WERI-Rb-1 (cell line): ENCODE results near the gene PLCXD1.
A peak's percentile ranks its signal among the peaks of the same experiment; 100 is the strongest.

Source experiments
- DNase-seq: peaks from one replicate; pipeline ENCODE4 v3.0.0-alpha.2; 2020
- H3K27ac ChIP-seq: fragments of 250-450 bp; sonication (Bioruptor Pico); 2 replicates; pipeline ENCODE4 v1.5.1; 2020; ENCODE audit warnings: mild to moderate bottlenecking, moderate library complexity
- H3K27me3 ChIP-seq: fragments of 250-450 bp; sonication (Bioruptor Pico); 2 replicates; pipeline ENCODE4 v1.5.1; 2021; ENCODE audit warnings: mild to moderate bottlenecking, low read depth, moderate library complexity; ENCODE audit not compliant: insufficient read depth, severe bottlenecking
- H3K36me3 ChIP-seq: fragments of 250-450 bp; sonication (Bioruptor Pico); 2 replicates; pipeline ENCODE4 v1.5.1; 2020; ENCODE audit warnings: mild to moderate bottlenecking, moderate library complexity
- H3K4me3 ChIP-seq: 2 replicates; pipeline ENCODE4 v1.5.1; 2011; ENCODE audit warnings: low read depth, mild to moderate bottlenecking, control low read depth, low read length
- H3K9me3 ChIP-seq: fragments of 250-450 bp; sonication (Bioruptor Pico); 2 replicates; pipeline ENCODE4 v1.5.1; 2021; ENCODE audit warnings: mild to moderate bottlenecking, moderate library complexity; ENCODE audit not compliant: severe bottlenecking
- TF ChIP-seq, protein P1 (sequence below): IDR thresholded peaks from 2 replicates; pipeline ENCODE4 v1.5.1; 2011; ENCODE audit warnings: low read depth, mild to moderate bottlenecking, control low read depth, inconsistent platforms, low read length

The PLCXD1 gene

DNA sequence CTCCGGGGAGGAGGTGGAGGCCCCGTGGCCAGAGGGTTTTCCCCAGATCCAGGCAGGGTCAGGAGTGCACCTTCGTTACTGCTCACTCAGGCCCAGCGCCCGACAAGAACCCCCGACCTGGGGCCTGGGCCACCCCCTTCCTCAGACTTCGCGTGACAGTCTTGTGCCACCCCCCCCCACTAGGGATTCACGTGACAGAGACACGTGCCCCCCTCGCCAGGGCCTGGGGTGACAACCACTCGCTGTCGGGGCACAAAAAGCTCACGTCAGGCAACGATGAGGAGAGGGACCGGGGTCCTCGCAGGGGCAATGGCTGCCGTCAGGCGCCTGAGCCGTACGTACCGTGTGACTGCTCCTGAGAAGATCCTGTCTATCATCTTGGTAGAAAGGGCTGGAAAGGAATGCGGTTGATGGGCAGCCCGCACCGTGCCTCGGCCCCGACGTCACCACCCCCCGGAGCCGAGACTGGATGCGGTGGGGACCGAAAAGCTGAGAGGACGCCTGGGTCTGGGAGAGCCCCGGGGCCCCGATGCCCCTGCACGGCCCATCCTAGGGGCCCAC, 60.4 kb downstream of the PLCXD1 start:
- H3K9me3 ChIP-seq: peaks cover 7% of the 10 kb centered on the region

DNA sequence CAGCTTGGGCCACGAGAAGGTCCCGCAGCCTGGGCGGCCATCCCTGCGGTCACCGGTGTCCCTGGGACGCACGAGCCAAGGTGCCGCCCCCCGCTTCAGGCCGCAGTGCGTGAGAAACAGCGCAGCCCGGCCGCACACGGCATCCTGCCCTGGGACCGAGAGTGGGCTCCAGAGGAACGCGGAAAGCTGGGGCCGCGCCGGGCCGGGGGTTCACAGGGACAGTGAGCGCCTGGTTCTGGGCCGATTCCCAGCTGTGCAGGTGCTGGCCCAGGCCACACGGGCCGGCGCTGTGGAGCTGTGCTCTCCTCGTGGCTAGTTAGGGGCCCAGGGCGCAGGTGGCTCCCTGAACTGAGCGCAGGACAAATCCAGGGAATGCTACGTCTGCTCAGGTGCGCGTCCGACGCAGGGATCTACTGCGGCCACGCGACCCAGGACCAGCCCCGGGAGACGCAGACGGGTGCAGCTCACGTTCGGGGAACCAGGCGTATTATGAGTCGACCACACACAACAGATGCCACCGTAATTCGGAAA, 63.3 kb downstream of the PLCXD1 start:
- Histone ChIP-seq H3K4me3 (no peak overlapping the region), H3K36me3 (peaks cover 10% of the 10 kb centered on the region), H3K27ac (no peak overlapping the region), H3K27me3 (no peaks in the 10 kb centered on the region), H3K9me3 (peaks cover 7% of the 10 kb centered on the region)
- peak; percentile 3 for DNase-seq
- TF ChIP-seq, protein P1, sequence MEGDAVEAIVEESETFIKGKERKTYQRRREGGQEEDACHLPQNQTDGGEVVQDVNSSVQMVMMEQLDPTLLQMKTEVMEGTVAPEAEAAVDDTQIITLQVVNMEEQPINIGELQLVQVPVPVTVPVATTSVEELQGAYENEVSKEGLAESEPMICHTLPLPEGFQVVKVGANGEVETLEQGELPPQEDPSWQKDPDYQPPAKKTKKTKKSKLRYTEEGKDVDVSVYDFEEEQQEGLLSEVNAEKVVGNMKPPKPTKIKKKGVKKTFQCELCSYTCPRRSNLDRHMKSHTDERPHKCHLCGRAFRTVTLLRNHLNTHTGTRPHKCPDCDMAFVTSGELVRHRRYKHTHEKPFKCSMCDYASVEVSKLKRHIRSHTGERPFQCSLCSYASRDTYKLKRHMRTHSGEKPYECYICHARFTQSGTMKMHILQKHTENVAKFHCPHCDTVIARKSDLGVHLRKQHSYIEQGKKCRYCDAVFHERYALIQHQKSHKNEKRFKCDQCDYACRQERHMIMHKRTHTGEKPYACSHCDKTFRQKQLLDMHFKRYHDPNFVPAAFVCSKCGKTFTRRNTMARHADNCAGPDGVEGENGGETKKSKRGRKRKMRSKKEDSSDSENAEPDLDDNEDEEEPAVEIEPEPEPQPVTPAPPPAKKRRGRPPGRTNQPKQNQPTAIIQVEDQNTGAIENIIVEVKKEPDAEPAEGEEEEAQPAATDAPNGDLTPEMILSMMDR: no peak

More for the DNA sequence above, 60.4 kb downstream of the PLCXD1 start:
- Histone ChIP-seq H3K27ac (no peak overlapping the region), H3K27me3 (no peaks in the 10 kb centered on the region), H3K4me3 (no peak overlapping the region), H3K36me3 (peaks cover 28% of the 10 kb centered on the region)
- TF ChIP-seq, protein P1: no peak
- peak; percentile 6 for DNase-seq

DNA sequence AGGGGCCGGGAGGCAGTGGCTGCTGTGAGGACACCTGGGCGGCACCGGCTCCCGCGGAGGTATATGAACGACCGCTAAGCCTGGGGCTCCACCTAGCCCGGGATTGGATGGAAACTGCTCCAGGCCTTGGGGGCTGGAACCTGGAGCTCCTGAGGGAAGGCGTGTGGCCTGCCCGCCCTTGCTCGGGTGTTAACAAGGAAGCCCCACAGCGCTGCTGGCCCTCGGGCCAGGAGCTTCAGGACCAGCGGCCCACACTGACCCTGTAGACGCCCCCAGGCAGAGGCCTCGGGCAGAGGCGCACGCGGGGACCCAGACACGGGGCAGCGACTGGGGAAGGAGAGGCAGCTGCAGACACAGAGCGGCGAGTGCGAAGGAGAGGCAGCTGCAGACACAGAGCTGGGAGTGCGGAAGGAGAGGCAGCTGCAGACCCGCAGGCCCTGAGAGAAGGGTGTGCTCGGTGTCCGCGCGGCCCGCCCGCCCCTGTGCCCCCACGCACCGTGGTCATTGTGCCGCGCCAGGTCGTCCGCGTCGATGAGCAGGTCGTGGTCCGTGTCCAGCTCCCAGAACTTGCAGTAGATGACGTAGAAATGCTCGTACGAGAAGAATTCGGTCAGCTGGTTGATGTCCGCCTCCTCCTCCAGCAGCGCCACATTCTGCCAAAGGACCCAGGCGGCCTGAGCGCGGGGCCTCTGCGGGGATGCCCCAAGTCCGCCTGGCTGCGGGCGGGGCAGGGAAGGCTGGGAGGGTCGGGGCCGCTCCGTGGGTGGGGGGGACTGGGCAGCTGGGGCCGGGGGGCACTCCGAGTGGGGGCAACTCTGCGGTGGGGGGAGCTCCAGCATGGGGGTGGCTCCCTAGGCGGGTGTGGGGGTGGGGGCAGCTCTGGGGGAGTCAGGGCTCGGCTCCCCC, 64.1 kb downstream of the PLCXD1 start:
- Histone ChIP-seq H3K36me3 (peaks cover 10% of the 10 kb centered on the region), H3K27ac (no peak overlapping the region), H3K4me3 (no peak overlapping the region), H3K27me3 (no peaks in the 10 kb centered on the region), H3K9me3 (peaks cover 7% of the 10 kb centered on the region)
- TF ChIP-seq, protein P1: no peak
- DNase-seq: peak; percentile 5

DNA sequence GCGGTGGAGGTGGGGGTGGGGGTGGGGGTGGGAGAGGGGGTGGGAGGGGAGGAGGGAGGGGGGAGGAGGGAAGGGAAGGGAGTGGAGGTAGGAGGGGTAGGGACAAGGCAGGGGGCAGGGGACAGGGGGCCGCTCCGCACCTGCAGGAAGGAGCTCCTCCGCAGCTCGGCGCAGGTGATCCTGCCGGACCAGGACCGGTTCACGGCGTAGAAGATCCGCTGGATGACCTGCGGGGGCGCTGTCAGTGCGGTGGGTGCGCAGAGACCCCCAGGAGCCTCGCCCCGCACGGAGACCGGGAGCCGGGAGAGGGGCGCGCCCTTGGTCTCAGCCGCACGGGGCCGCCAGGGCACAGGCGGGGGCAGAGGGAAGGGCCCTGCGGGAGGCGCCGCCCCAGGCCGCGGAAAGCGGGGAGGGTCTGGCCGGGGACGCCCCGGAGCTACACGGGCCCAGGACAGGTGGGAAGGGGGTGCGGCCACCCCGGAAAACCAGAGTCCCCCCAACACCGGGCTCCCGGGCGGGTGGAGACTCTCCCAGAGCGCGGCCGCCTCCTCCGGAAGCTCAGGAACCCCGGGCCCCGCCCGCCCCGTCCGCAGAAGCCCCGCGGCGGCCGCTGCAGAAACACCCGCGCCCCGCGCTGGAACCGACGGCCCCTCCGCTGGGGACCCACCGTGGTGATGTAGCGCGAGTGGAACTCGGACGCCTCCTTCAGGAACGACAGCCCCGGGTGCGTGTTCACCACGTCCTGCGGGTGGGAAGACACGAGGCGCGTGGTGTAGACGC, 65.0 kb downstream of the PLCXD1 start:
- TF ChIP-seq, protein P1: no peak
- H3K36me3 ChIP-seq: peaks cover 10% of the 10 kb centered on the region
- H3K4me3 ChIP-seq: no peak overlapping the region
- peak; percentile 2 for DNase-seq
- no peaks in the 10 kb centered on the region for H3K27me3 ChIP-seq
- H3K9me3 ChIP-seq: peaks cover 7% of the 10 kb centered on the region
- H3K27ac ChIP-seq: no peak overlapping the region

DNA sequence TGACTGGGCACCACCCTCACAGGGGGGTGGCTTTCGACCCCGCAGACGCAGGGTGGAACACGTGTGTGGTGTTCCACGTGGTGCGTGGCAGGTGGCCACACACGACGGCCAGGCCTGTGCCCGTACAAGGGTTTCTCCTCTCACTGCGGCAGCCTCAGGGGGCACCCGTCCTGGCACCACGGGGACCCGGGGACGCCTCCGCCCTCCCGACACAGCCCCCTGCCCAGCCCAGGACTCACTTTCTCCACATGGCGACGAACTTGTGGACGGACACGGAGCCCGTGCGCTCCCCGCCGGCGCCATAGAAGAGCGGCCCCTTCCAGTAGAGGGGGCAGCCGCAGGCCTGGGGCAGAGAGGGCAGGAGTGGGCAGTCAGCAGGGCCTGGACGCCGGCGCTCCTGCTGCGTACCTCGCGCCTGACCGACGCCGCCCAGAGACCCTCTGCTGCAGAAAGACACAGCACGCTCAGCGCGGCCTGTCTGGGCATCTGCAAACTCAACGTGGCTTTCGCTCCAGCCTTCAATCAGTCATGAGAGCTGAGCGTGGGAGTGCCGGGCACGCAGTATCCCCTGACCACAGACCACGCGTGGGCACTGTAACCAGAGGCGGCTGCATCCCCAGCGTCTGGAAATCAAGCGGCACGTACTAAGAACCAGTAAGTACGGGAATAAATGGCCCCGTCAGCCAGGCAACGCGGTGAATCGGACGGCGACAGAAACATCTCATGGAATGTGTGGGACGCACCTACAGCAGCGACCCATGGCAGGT, 66.4 kb downstream of the PLCXD1 start:
- Histone ChIP-seq H3K36me3 (peaks cover 12% of the 10 kb centered on the region), H3K27ac (no peak overlapping the region), H3K9me3 (peaks cover 7% of the 10 kb centered on the region), H3K4me3 (no peak overlapping the region), H3K27me3 (no peaks in the 10 kb centered on the region)
- DNase-seq: no peak
- TF ChIP-seq, protein P1: no peak
